K562 (cell line): ENCODE measurements around the gene FBXL4. TPM values are rescaled to one million over a fixed set of nuclear protein-coding genes. Genes with fewer than 3 reads are reported as not detected.

Source experiments
- ATAC-seq: fragments of 200-7000 bp; cut with Tn5 transposase; 3 replicates; pipeline ENCODE4 v1.9.1; 2020; ENCODE audit warnings: moderate library complexity
- BruUV-seq: library from RNA; stranded (reverse); fragments of 400-500 nt; replicated peaks from 2 replicates; lab custom pipeline; 2021; lab: Mats Ljungman, UMichigan
- CTCF ChIA-PET: fragments of 300-600 bp; formaldehyde crosslinking; extraction: SDS; loops from one replicate; lab custom pipeline; 2021; ENCODE audit warnings: low intra/inter-chr PET ratio; lab: Yijun Ruan, JAX
- POLR2A ChIA-PET: fragments of 300-600, 350-650 bp; sonication (Branson Sonifier 250); formaldehyde crosslinking; extraction: SDS; loops from one replicate; lab custom pipeline; 2021; ENCODE audit warnings: antibody characterized with exemption, inconsistent platforms; lab: Yijun Ruan, JAX
- DNase-seq, 4 experiments: peaks; one replicate each; pipeline versions ENCODE4 v3.0.0 to v3.0.0-alpha.2; 2011 to 2018; ENCODE audit warnings: low spot score in 3 of 4, mixed read lengths in 3 of 4; ENCODE audit errors: extremely low read depth in 1 of 4
- FAIRE-seq: peaks from 2 replicates; lab custom pipeline; 2011; peaks lifted over from hg19 to GRCh38; lab: Jason Lieb, UNC
- H2AFZ ChIP-seq: 2 replicates; pipeline ENCODE4 v1.6.0; 2011; ENCODE audit warnings: low read depth, low read length, control low read depth, inconsistent platforms
- H3K27ac ChIP-seq: fragments of 200-600 bp; 3 replicates; pipeline ENCODE4 v1.8.0; 2011; ENCODE audit warnings: low read depth, mild to moderate bottlenecking, control low read depth, inconsistent platforms, low read length, moderate library complexity, mixed read lengths; ENCODE audit errors: extremely low read depth
- H3K27me3 ChIP-seq, 2 experiments: fragments of 300-600 bp in 1 of 2; 2 replicates in 1 of 2; 3 replicates in 1 of 2; pipeline versions ENCODE4 v1.6.0 to v1.8.0; 2011; ENCODE audit warnings: inconsistent platforms in 2 of 2, low read length in 2 of 2, mild to moderate bottlenecking in 1 of 2, mixed read lengths in 1 of 2, moderate library complexity in 1 of 2; ENCODE audit not compliant: control insufficient read depth in 2 of 2, insufficient read depth in 2 of 2
- H3K36me3 ChIP-seq: fragments of 300-600 bp; 3 replicates; pipeline ENCODE4 v1.8.0; 2011; ENCODE audit warnings: mild to moderate bottlenecking, low read length, inconsistent platforms; ENCODE audit not compliant: control insufficient read depth, insufficient read depth
- H3K4me1 ChIP-seq, 2 experiments: fragments of 200-600 bp in 1 of 2; replicated peaks in 1 of 2; 2 replicates in 1 of 2; 3 replicates in 1 of 2; pipeline versions ENCODE4 v1.5.1 to v1.8.0; 2011; ENCODE audit warnings: inconsistent platforms in 2 of 2, low read length in 2 of 2, mild to moderate bottlenecking in 1 of 2, mixed read lengths in 1 of 2, moderate library complexity in 1 of 2; ENCODE audit not compliant: control insufficient read depth in 2 of 2, insufficient read depth in 2 of 2
- H3K4me2 ChIP-seq: 2 replicates; pipeline ENCODE4 v1.6.1; 2011; ENCODE audit warnings: low read length, control low read depth, inconsistent platforms, mixed read lengths; ENCODE audit not compliant: insufficient read depth
- H3K4me3 ChIP-seq: fragments of 200-600 bp; sonication (generic), shearing (Covaris generic); 2 replicates; pipeline ENCODE4 v1.5.1; 2016; ENCODE audit warnings: control low read depth, inconsistent platforms
- H3K79me2 ChIP-seq: fragments of 200-600 bp; 3 replicates; pipeline ENCODE4 v1.8.0; 2011; ENCODE audit warnings: low read length, inconsistent platforms; ENCODE audit not compliant: control insufficient read depth, insufficient read depth
- H3K9ac ChIP-seq, 2 experiments: 2 replicates each; pipeline versions ENCODE4 v1.6.0 to v1.6.1; 2011; ENCODE audit warnings: low read depth in 2 of 2, low read length in 2 of 2, control low read depth in 1 of 2, inconsistent platforms in 1 of 2, mild to moderate bottlenecking in 1 of 2, mixed read lengths in 1 of 2; ENCODE audit not compliant: insufficient read depth in 1 of 2
- H3K9me1 ChIP-seq: one replicate; pipeline ENCODE4 v1.6.0; 2011; ENCODE audit warnings: inconsistent platforms, mild to moderate bottlenecking, low read length, moderate library complexity; ENCODE audit not compliant: control insufficient read depth, insufficient read depth
- H3K9me3 ChIP-seq: replicated peaks from 2 replicates; pipeline ENCODE4 v1.5.1; 2011; ENCODE audit warnings: low read depth, low read length, inconsistent platforms; ENCODE audit not compliant: control insufficient read depth, insufficient read depth
- H4K20me1 ChIP-seq: replicated peaks from 2 replicates; pipeline ENCODE4 v1.6.1; 2011; ENCODE audit warnings: low read length, inconsistent platforms, mixed read lengths; ENCODE audit not compliant: control insufficient read depth, insufficient read depth
- BRCA1 ChIP-seq, 2 experiments: fragments of 450-650 bp in 1 of 2; sonication (generic) in 1 of 2; formaldehyde crosslinking in 1 of 2; IDR thresholded peaks; 2 replicates each; pipeline versions ENCODE4 v1.5.0 to v1.6.1; 2017 to 2020; ENCODE audit warnings: mild to moderate bottlenecking in 1 of 2, missing genetic modification reagents in 1 of 2
- BRD4 ChIP-seq: fragments of 200-600 bp; sonication (generic); IDR thresholded peaks from 2 replicates; pipeline ENCODE4 v1.6.1; 2017; ENCODE audit warnings: inconsistent platforms
- EHMT2 ChIP-seq: fragments of 450-650 bp; IDR thresholded peaks from 2 replicates; pipeline ENCODE4 v1.6.1; 2018; ENCODE audit warnings: antibody characterized with exemption
- HEY1 ChIP-seq: fragments of 250-450 bp; sonication (Bioruptor Pico); IDR thresholded peaks from 2 replicates; pipeline ENCODE4 v1.5.0; 2020; ENCODE audit warnings: mild to moderate bottlenecking, moderate library complexity, borderline replicate concordance
- HLTF ChIP-seq: fragments of 450-650 bp; IDR thresholded peaks from 2 replicates; pipeline ENCODE4 v1.6.1; 2016
- MED1 ChIP-seq: sonication (generic); formaldehyde crosslinking; IDR thresholded peaks from 2 replicates; pipeline ENCODE4 v1.8.1; 2023; ENCODE audit warnings: missing genetic modification reagents, borderline replicate concordance
- NBN ChIP-seq: fragments of 450-650 bp; IDR thresholded peaks from 2 replicates; pipeline ENCODE4 v1.6.1; 2016; ENCODE audit warnings: low read depth, mild to moderate bottlenecking
- NCOR1 ChIP-seq: fragments of 450-650 bp; IDR thresholded peaks from 2 replicates; pipeline ENCODE4 v1.6.1; 2016; ENCODE audit warnings: mild to moderate bottlenecking, moderate library complexity
- NFATC3 ChIP-seq: fragments of 450-650 bp; IDR thresholded peaks from 2 replicates; pipeline ENCODE4 v1.6.1; 2017; ENCODE audit warnings: mild to moderate bottlenecking
- TCF3 ChIP-seq: sonication (generic); formaldehyde crosslinking; IDR thresholded peaks from 2 replicates; pipeline ENCODE4 v1.4.0; 2020; ENCODE audit warnings: mild to moderate bottlenecking, missing genetic modification reagents
- TCF7L2 ChIP-seq: fragments of 150-350 bp; IDR thresholded peaks from 2 replicates; pipeline ENCODE4 v1.6.1; 2016; ENCODE audit warnings: low read depth, mild to moderate bottlenecking, low read length, moderate library complexity
- ZNF121 ChIP-seq: sonication (generic); formaldehyde crosslinking; conservative IDR thresholded peaks from 2 replicates; pipeline ENCODE4 v1.8.0; 2022; ENCODE audit warnings: missing genetic modification reagents
- WGBS: fragments of 100-300 bp; shearing (Covaris generic); methylation state at CpG from one replicate; pipeline ENCODE4 v1.1.6; 2016; ENCODE audit warnings: low coverage, mixed read lengths; ENCODE audit not compliant: insufficient coverage; ENCODE audit errors: missing lambda C conversion rate; 5-methylcytosine and 5-hydroxymethylcytosine counted together
- in situ Hi-C: fragments of 300-500 bp; cut with MboI; formaldehyde crosslinking; loops from 4 replicates; pipeline ENCODE4 v1.15.0; 2018; ENCODE audit warnings: inconsistent platforms, mixed read lengths
- intact Hi-C: fragments of 100-400 bp; cut with micrococcal nuclease; formaldehyde crosslinking; loops from 2 replicates; pipeline ENCODE4 v1.14.2; 2022
- polyA plus RNA-seq, 8 experiments: library from polyadenylated mRNA; depleted of rRNA in 4 of 8; stranded (reverse) in 5 of 8; unstranded in 3 of 8; fragments of >200 nt; fragmentation: Nextera tagmentation in 2 of 8; fragmentation: Illumina TruSeq in 1 of 8; extraction: Ambion mirVana in 2 of 8; extraction: Trizol in 1 of 8; gene quantifications; 2 replicates each; pipeline versions ENCODE4 v1.2.1 to v1.2.3, GENCODE V29; 2011 to 2014; ENCODE audit warnings: inconsistent platforms in 1 of 8, missing spikeins in 1 of 8
- total RNA-seq, 7 experiments: library from RNA; depleted of rRNA in 6 of 7; stranded (reverse); fragments of >200 nt in 6 of 7; fragmentation: Illumina TruSeq in 2 of 7; extraction: Trizol in 2 of 7; gene quantifications; 2 replicates each; pipeline versions ENCODE4 v1.2.1 to v1.2.3, GENCODE V29; 2011 to 2021; ENCODE audit warnings: low replicate concordance in 1 of 7
- TF ChIP-seq, protein P1 (sequence below): sonication (generic); formaldehyde crosslinking; IDR thresholded peaks from 2 replicates; pipeline ENCODE4 v1.5.0; 2020; ENCODE audit warnings: missing genetic modification reagents

FBXL4 gene
- total and polyA plus RNA-seq, 9 of the 15 experiments (the other 6 are each of a cell fraction or from before 2014, with no cell fraction given), result 4.2 to 23.1 (median 7.7) TPM

DNA sequence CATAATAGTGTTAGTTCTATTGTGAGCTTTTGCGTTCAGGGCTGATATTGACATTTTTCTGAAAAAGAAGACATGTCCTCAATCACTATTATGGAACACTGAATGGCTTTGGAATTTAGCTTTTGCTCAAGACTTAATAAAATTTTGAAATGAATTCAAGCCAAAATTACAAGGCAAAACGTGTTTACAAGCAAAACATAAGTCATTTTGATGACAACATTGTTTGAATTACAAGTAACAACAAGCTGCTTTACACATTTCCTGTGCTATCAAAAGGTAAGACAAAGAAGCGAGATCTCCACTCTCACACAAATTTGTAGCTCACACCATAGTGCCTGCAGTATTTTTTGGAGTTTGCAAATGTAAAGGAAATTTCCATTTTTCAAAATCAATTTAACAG, 75.9 kb downstream of the FBXL4 start:
- H3K9me3 ChIP-seq, result no peaks in the 10 kb centered on the region
- ATAC-seq (no peak), FAIRE-seq (no peak), DNase-seq (no peak)
- H4K20me1 ChIP-seq, result no peaks in the 10 kb centered on the region
- ChIA-PET CTCF (no interaction called here), POLR2A (no interaction called here)
- intact Hi-C loops (no loop called here), in situ Hi-C loops (no loop called here)
- H2AFZ ChIP-seq, result no peak overlapping the region
- no TSS peak for BruUV-seq
- no peak overlapping the region for H3K4me2 ChIP-seq
- no peaks in the 10 kb centered on the region for H3K27me3 ChIP-seq
- no peak for TF ChIP-seq BRD4
- no peak for TF ChIP-seq EHMT2
- no peak for TF ChIP-seq HEY1
- no peak for TF ChIP-seq HLTF
- TF ChIP-seq TCF3 (CRISPR knock-in tag), result no peak
- TF ChIP-seq TCF7L2, result no peak
- TF ChIP-seq BRCA1 (IDR thresholded peaks at IDR 0.05), result no peak
- no peak for TF ChIP-seq BRCA1 (CRISPR knock-in tag; IDR thresholded peaks at IDR 0.05)
- TF ChIP-seq MED1 (CRISPR knock-in tag), result no peak
- TF ChIP-seq, protein P1, sequence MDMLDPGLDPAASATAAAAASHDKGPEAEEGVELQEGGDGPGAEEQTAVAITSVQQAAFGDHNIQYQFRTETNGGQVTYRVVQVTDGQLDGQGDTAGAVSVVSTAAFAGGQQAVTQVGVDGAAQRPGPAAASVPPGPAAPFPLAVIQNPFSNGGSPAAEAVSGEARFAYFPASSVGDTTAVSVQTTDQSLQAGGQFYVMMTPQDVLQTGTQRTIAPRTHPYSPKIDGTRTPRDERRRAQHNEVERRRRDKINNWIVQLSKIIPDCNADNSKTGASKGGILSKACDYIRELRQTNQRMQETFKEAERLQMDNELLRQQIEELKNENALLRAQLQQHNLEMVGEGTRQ, result no peak
- no peak for TF ChIP-seq NFATC3
- TF ChIP-seq NBN, result no peak
- TF ChIP-seq NCOR1, result no peak
- no peak for TF ChIP-seq ZNF121 (CRISPR knock-in tag)
- H3K36me3 ChIP-seq, result peaks cover 8% of the 10 kb centered on the region; the same call in 1 of the 3 replicates
- H3K9ac ChIP-seq, result no peak overlapping the region
- H3K4me3 ChIP-seq, result no peak overlapping the region
- WGBS, result 72% methylated on average over 3 of the region's 3 CpGs
- H3K27ac ChIP-seq, result no peak overlapping the region
- no peaks in the 10 kb centered on the region for H3K9me1 ChIP-seq
- H3K79me2 ChIP-seq, result no peaks in the 10 kb centered on the region
- no peaks in the 10 kb centered on the region for H3K4me1 ChIP-seq
